NCI-H2227 treated with DMSO at 0.1 percent for 48 hours (cell line): ENCODE results near the gene BDNF.
"Not testable (repeated sequence)": the region's sequence is repeated elsewhere in the genome, so short reads cannot be mapped to it uniquely, and the experiment has no call there.

Source experiments
- DNase-seq: peaks from one replicate; lab custom pipeline; 2025; lab: John Stamatoyannopoulos, UW

The BDNF gene

DNA sequence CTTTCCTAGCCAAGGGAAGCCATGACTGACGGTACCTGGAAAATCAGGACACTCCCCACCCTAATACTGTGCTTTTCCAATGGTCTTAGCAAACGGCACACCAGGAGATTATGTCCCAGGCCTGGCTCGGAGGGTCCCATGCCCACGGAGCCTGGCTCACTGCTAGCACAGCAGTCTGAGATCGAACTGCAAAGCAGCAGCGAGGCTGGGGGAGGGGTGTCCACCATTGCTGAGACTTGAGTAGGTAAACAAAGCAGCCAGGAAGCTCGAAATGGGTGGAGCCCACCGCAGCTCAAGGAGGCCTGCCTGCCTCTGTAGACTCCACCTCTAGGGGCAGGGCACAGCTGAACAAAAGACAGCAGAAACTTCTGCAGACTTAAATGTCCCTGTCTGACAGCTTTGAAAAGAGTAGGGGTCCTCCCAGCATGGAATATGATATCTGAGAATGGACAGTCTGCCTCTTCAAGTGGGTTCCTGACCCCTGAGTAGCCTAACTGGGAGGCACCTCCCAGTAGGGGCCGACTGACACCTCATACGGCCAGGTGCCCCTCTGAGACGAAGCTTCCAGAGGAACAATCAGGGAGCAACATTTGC lies 34.6 kb downstream of the BDNF start:
- DNase-seq, result not testable (repeated sequence)

DNA sequence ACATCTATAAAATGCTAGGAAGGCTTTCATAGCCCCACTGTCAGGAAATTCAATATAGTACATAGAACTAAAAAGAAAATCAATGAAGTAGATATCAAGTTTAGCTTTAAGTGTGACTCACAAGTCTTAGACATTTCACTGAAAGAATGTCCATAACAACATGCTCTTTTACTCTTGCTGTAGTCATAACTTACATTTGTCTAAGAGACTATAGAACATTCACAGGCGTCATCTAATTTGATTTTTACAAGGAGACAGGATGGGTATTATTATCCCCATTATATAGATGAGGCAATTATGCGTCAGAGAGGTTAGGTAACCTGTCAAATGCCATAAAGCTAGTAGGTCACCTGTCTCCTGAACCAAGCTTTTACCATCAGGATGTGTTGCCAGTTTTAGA lies 36.9 kb downstream of the BDNF start:
- no peak for DNase-seq

DNA sequence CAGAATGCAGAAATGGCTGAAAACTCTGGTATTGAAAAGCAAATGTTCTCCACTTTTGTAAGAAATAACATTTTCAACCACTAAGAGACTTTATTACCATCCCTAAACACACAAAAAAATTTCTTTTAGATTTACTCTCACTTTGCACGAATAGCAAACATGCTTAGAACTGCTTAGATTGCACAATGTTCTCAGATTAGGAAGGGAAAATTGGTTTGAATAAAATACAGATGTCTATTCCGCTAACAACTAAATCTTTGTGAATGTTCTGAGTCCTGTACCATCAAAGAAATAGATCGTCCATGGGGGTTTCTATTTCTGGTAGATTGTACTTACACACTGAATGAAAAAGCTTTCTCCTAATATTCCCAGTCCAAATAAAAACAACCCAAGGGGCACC lies 40.1 kb downstream of the BDNF start:
- no peak for DNase-seq

DNA sequence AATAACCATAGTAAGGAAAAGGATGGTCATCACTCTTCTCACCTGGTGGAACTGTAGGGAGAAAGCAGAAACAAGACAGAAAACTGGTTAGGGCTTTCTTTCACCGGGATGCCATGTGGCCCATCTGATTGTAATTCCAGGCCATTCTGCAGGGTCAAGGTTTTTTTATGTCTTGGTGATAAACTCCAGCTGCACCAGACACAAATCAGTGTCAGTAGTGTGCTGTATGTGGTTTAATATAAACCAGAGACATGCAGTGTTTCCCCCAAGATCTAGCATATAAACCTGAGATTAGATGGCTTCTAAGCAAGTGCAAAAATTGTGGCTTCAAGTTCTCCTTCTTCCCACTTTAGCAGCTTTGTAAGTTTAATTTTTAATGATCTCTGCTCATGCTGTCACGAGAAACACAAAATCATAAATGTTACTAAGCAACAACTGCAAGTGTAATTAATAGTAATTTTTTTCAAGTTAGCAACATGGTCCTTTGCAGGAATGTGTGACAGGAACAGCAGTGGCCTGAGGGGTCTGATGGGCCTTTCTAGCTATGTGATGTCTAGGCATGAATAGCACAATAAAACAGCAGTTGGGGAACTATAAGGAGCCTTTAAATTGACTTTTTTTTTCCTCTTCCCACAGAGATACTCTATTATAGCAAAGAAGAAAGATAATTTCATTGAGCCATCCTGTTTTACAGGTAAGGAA lies 41.6 kb downstream of the BDNF start:
- no peak for DNase-seq

DNA sequence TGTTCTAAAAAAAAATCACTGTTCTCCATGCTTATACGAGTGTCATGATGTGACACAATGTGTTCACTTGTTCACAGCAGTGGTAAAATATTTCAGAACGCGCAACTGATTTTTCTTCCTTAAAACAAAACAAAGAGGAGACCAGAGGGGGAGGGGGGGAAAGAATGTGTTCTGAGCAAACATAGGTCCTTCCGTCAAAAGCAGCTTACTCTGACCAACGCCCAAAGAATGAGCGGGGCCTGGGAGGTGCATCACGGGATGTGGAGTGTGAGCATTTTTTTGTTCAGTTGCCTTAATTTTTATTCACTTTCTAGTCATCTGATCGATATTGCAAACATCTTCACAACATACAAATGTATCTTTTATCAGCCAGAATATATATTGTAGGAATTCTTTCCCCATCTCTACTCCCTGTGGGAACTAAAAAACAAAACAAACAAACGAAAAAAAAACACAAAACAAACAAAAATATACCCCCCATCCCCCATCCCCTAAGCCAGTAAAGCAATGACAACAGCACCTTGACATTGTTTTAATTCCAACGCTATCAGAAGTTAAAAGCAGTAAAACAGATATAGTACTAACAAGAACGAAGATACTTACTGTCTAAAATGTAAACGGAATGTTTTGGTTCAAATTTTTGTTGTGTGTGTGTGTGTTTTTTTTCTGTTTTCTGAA lies 43.3 kb downstream of the BDNF start:
- DNase-seq, result no peak

DNA sequence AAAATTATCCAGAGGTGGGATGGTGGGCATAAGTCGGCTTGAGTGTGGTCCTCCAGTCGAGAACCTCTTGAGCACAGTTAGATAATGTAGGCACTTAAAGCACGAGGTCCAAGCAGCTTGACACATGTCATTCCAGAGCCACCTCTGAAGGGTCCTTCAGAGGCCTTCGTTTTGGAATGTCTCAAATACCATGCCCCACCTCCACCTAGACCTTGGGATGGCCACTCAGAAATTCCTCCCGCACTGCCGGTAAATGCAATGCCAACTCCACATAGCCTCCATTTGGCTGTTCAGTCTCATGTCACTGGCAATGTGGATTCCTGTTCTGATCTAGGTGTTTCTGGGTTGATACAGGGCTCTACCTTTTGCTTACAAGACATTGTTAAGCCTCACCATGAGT lies 43.9 kb downstream of the BDNF start:
- DNase-seq, result no peak

DNA sequence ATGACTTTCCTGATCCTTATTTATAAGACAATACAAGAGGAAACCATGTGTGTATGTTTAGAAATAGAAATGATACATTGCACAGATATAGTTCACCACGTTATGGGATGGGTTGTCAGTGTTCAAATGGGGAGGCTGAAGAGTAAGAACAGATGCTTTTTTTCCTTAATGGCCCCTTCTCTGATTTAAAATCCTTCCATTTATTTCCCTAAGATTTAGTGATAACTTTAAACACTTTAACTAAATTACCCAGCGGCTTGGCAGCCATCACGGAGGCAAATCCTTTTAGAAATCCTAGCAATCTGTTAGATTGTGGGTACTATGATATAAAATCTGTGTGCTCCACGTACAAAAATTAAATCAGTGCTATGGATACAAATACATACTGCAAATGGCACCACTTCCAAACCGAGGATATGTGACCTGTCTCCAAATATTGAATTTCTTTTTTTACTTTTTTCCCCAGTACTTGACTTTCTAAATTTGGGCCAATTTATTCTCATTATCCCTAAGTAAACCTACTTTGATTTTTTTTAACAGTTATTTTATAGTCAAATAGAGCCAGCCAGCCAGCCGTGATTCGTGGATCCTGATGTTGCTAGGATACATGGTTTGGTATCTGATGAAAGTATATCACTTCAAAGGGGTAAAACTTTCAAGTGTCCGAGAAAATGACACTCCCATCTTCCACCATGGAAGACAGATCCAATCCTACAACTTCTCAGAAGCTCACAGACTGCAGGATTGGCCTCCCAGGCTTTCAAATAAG lies 46.1 kb downstream of the BDNF start:
- no peak for DNase-seq

DNA sequence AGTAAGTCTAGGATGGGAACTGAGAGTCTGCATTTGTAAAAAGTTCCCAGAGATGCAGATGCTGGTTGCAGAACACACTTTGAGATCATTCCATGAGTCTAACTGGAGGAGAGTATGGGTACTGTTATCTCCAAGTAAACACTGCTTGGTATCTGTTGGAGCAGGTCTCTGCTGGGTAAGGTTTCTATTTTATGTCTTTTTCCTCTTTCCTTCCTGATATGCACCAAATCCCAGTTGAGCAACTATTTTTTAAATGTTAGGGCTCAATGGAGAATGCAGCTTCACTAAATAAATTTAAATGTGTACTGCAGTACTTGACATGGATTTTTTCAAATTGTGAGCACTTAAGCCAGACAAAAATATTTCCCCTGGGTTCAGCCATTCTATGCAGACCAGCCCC lies 48.5 kb downstream of the BDNF start:
- DNase-seq, result no peak

DNA sequence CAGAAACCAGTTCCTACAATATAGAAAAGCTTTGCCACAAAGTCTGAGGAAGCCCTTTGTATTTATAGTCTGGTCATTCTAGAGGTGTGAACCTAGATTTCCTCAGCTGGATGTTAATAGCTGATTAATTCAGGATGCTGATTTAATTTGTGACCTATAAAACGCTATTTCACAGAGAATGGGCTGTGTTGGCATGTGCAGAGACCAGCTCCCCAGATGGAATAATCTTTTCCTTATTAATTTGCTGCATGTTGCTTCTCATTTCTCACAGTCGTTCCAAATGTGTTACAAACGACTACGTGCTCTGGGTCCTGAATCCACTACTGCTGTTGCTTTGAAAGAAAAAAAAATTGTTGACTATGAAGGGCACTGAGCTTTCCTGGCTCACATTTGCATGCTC lies 49.3 kb downstream of the BDNF start:
- DNase-seq, result no peak

DNA sequence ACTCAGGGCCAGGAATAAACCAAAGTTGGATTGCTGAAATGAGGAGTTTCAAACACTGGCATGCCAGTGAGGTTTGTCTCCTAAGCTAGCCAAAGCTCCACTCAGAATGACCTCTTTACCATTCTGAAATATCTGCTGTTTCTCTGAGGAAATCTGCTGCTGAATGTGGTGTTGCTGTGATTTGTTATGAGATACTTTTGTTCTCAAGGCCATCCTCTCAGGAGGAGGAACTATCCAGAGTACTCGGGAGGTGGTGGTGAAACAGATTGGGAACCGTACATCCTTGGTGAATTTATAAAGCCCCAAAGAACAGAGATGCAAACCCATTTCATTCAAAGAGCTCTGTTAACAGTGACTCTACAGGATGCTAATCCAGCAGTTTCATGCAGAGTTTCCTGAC lies 50.5 kb downstream of the BDNF start:
- DNase-seq, result no peak

DNA sequence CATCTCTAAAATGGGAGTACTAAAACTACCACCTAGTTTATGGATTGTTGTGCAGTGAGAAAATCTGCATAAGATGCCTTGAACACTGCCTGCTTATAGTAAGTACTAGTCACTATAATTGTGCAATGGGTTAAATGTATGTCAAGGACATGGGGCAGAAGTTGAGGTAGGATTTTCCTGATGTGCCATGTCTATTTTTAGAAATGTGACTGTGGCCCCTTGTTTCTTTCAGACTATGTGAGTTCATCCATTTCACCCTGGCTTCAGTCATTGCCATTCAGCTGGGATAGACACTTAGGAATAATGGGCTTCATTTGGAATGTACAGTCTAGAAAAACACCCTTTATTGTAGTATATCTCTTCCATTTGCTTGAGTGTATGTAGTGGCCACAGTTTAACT lies 51.4 kb downstream of the BDNF start:
- DNase-seq, result no peak

DNA sequence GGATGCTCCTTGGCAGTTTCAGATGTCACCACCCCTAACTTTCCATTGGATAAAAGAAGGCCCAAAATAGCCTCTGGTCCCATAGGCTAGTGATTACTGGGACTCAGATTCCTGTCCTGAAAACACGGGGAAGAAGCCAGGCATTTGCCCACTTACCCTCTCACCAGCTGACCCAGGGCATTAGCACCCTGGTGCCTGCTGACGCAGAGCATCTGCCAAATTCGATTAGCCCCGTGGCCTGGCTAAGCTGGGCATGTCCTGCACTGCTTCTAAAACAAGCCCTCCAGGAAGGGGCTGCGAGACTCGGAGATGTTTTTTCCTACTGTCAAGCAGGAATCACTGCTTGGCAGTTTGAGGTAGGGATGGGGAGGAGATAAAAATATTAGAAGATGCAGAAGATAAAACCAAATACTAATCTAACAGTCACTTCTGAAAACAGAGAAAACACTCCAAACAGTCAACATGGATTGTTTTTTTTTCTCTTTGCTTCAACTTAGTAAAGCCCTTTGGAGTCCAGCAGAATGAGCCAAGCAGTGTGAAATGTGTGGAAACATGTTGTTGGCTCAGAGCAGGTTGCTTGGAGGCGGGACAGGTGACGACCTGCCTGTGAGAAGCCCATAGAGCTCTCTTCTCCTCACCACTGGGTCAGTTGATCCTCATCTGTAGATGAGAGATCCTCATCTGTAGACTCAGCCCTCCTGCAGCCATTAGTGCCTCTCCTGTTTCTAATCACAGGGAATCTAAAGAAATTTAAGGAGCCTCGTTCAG lies 54.0 kb downstream of the BDNF start:
- no peak for DNase-seq

DNA sequence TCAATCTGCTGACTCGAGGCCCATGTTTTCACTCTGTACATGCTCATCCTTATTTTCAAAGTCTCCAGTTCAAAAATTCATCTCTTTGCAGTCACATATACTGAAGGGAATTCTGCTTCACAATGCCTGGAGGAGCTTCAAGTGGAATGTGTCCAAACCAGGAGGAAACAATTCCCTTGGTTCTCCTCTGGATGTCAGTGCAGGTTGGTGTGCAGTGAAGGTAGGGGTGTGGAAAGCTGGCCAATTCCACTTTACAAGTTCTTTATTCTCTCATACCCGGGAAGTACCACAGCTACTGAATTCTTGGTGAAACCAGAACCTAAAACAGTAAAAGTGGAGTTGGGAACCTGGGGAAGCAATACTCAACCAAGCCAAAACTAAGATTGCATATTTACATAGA lies 57.3 kb downstream of the BDNF start:
- no peak for DNase-seq

DNA sequence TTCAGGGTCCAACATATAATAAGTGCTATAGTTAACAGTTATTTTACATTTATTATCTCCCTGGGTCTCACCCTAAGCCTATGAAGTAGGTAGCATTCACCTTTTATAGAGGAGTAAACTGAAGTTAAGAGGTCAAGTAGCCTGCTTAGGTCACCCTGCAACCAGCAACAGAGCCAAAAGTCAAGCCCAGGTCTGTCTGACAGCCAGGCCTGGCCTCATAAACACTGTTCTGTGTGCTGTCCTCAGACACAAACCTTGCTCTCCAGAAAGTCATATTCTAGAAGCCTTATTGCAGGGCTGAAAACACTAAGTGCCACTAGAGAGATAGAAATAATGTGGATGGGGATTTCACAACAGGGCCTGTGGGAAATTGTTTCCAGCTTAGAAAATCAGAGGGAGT lies 59.3 kb downstream of the BDNF start:
- no peak for DNase-seq

DNA sequence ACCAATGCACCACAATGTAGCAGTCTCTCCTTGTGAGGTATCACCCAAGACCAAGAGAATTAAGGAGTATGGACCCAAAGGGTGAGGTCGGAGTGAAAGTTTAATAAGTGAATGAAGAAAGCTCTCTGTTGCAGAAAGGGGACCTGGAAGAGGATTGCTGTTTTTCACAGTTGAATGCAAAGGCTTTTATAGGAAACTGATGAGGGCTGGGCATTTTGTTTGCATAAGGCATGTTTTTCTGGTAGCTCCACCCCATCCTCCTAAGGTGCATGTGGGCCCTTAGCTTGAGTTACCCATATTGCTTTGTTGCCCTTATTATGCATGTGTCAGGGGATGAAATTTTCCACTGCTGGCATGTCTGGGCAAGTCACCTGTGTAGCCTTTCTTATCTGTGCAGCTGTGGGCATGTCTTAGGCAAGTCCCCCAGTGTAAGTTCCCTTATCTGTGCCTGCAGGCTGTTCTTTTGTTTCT lies 64.7 kb downstream of the BDNF start:
- no peak for DNase-seq

DNA sequence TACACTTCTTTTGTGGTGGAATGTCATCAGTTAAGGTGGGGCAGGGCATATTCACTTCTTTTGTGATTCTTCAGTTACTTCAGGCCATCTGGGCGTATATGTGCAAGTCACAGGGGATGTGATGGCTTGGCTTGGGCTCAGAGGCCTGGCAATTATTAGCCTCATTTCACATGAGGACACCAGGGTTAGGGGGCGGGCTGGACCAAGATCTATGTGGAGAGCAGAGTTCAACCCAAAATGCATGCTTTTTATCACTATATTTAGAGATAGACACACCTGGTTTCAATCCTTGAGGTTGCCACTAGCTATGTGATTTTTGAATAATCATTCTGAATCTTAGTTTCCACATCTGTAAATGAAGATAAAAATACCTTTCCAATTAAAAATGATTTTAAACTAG lies 65.5 kb downstream of the BDNF start:
- DNase-seq, result not testable (repeated sequence)

DNA sequence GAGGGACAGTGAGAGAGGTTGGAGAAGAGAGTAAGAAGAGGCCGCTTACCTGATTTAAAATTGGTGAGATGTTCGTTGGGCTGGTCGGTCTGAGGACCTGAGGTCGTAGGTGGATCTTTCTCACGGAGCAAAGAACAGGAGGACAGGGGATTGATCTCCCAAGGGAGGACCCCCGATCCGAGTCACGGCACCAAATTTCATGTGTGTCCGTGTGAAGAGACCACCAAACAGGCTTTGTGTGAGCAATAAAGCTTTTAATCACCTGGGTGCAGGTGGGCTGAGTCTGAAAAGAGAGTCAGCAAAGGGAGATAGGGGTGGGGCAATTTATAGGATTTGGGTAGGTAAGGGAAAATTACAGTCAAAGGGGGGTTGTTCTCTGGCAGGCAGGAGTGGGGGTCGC lies 66.0 kb downstream of the BDNF start:
- DNase-seq, result not testable (repeated sequence)

DNA sequence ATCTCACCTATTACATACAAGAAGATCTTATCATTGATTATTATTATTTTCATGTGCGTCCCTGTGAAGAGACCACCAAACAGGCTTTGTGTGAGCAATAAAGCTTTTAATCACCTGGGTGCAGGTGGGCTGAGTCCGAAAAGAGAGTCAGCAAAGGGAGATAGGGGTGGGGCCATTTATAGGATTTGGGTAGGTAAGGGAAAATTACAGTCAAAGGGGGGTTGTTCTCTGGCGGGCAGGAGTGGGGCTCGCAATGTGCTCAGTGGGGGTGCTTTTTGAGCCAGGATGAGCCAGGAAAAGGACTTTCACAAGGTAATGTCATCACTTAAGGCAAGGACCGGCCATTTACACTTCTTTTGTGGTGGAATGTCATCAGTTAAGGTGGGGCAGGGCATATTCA lies 71.2 kb downstream of the BDNF start:
- not testable (repeated sequence) for DNase-seq

DNA sequence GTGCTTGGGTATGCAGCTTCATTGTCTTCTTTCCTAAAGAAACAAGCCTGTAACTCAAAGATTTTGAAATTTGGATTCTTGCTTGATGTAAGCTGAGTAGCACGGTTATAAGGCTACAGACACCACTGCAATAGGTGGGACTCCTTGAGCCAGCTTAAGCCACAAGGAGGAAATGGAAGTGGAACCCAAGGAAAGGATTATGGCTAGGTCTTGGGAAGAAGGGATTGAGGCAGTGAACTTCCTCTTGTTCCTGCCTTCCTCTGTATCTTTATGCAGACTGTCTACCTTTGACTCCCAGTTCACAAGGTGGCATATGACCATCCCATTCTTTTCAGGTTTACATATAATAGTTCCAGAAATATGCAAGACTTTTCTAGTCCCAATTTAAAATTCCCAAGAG lies 72.3 kb downstream of the BDNF start:
- DNase-seq, result no peak

DNA sequence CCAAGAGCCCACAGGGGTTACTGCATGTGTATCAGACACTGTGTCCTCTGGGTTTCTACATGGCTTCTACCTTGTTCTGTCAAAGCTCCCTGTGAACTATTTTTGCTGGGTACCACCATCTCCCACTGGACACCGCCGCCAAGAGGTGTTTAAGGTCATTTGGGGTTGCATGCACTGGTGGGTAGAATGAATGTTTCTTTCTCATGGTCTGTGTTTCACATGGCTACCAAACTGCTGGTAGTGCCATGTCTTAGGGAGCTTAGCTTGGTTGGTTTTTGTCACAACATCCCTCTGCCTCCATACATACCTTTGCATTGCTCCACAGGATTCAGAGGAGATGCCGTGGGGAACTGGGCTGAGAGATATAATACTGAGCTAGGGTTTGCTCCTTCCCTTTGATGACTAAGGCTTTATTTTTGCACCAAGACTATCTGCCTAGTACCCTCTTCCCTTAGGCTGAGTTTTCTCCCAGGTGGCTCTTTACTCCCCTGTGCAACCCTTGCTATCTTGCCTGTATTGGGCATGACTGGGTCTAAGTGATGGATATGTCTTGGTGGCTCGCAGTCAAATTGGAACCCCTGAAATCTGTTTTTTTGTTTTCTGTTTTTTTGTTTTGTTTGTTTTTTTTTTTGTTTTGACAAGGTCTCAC lies 73.2 kb downstream of the BDNF start:
- DNase-seq, result no peak

DNA sequence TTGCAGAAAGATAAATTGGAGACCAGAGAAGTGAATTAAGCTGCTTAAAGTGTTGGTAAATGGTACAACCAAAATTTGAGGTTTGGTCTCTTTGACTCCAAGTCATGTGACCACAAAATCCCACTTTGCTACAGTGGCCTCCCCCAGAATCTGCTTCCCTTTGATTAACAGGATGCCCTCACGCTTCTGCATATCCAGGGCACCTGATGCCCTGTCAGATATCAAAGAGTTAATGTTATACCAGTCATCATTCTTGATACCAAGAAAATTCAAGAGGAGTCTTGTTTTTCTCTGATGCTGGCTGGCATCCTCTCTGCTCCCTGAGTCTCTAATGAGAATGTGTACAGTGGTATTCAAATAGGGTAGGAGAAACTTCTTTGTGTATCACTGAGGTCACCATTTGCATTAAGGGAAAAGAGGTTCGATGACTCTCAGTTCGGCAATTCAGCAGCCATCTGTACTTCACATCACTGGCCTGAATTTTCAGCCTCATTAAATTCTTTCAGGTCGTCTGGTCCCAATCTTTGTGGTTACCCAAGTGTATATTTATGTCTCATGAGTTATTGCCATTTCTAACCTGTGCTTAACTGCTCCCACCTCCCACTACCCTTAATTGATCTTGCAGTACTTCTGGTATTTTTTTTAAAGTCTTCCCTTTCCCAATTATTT lies 73.9 kb downstream of the BDNF start:
- DNase-seq, result no peak
